Islet of Langerhans (tissue), 1 donor: ENCODE results near the gene ANGPTL2.

Experiments used
- FAIRE-seq: peaks from one replicate; lab custom pipeline; 2011; peaks lifted over from hg19 to GRCh38; lab: Jason Lieb, UNC

The ANGPTL2 gene

GRCh38 chr9:127136081-127136879 is 13.8 kb upstream of the ANGPTL2 start:
- no peak for FAIRE-seq

GRCh38 chr9:127135056-127135745 is 12.8 kb upstream of the ANGPTL2 start:
- FAIRE-seq: no peak

GRCh38 chr9:127133739-127134167 is 11.3 kb upstream of the ANGPTL2 start:
- FAIRE-seq: no peak

- FAIRE-seq: peak; percentile 62
Observed at GRCh38 chr9:127132921-127133647, 10.6 kb upstream of the ANGPTL2 start.

GRCh38 chr9:127132375-127132774 is 9.9 kb upstream of the ANGPTL2 start:
- FAIRE-seq: no peak

GRCh38 chr9:127131871-127132270 is 9.4 kb upstream of the ANGPTL2 start:
- peak; percentile 24 for FAIRE-seq

GRCh38 chr9:127130661-127131538 is 8.5 kb upstream of the ANGPTL2 start:
- FAIRE-seq: peak; percentile 97

- no peak for FAIRE-seq
Observed at GRCh38 chr9:127130235-127130634, 7.8 kb upstream of the ANGPTL2 start.

- no peak for FAIRE-seq
Observed at GRCh38 chr9:127129718-127130085, 7.3 kb upstream of the ANGPTL2 start.

GRCh38 chr9:127129073-127129717 is 6.8 kb upstream of the ANGPTL2 start:
- no peak for FAIRE-seq

GRCh38 chr9:127128341-127129072 is 6.1 kb upstream of the ANGPTL2 start:
- FAIRE-seq: no peak

- FAIRE-seq: no peak
Observed at GRCh38 chr9:127126971-127127370, 4.5 kb upstream of the ANGPTL2 start.

GRCh38 chr9:127124792-127125191 is 2.4 kb upstream of the ANGPTL2 start:
- FAIRE-seq: no peak

GRCh38 chr9:127124111-127124531 is 1.7 kb upstream of the ANGPTL2 start:
- no peak for FAIRE-seq

- peak; percentile 75 for FAIRE-seq
Observed at GRCh38 chr9:127123064-127123890, 842 bp upstream of the ANGPTL2 start.

- FAIRE-seq: no peak
Observed at GRCh38 chr9:127121628-127122175, 733 bp downstream of the ANGPTL2 start.

GRCh38 chr9:127119320-127119709 is 3.1 kb downstream of the ANGPTL2 start:
- no peak for FAIRE-seq

GRCh38 chr9:127118597-127119319 is 3.7 kb downstream of the ANGPTL2 start:
- FAIRE-seq: no peak

- no peak for FAIRE-seq
Observed at GRCh38 chr9:127117801-127118200, 4.6 kb downstream of the ANGPTL2 start.
